H1 (cell line): ENCODE results near the gene CD72. TPM values are rescaled to one million over a fixed set of nuclear protein-coding genes. Genes with fewer than 3 reads are reported as not detected.

ENCODE experiments used
- CTCF ChIA-PET: fragments of 300-600 bp; sonication (Branson Sonifier 250); formaldehyde crosslinking; loops from one replicate; lab custom pipeline; 2021; ENCODE audit not compliant: partially characterized antibody; lab: Charles Lee
- POLR2A ChIA-PET: fragments of 300-600 bp; sonication (Branson Sonifier 250); formaldehyde crosslinking; loops from one replicate; lab custom pipeline; 2021; ENCODE audit warnings: inconsistent platforms; ENCODE audit not compliant: partially characterized antibody; lab: Charles Lee
- DNase-seq, 2 experiments: peaks; one replicate each; pipeline versions ENCODE4 v3.0.0 to v3.0.0-alpha.2; 2010 to 2022; ENCODE audit warnings: low spot score in 2 of 2, low read depth in 1 of 2, mixed read lengths in 1 of 2
- FAIRE-seq: peaks from 2 replicates; lab custom pipeline; 2011; peaks lifted over from hg19 to GRCh38; lab: Jason Lieb, UNC
- H2AFZ ChIP-seq: 2 replicates; pipeline ENCODE4 v1.8.1; 2012; ENCODE audit warnings: low read length, inconsistent platforms
- H2AK5ac ChIP-seq: 2 replicates; pipeline ENCODE4 v1.6.1; 2013; ENCODE audit warnings: low read depth, low read length
- H2BK120ac ChIP-seq: replicated peaks from 2 replicates; pipeline ENCODE3; 2013; ENCODE audit warnings: low read depth, low read length, inconsistent platforms
- H2BK12ac ChIP-seq: 2 replicates; pipeline ENCODE4 v1.6.1; 2013; ENCODE audit warnings: low read depth, low read length
- H2BK15ac ChIP-seq: 2 replicates; pipeline ENCODE4 v1.6.1; 2013; ENCODE audit warnings: low read length
- H2BK20ac ChIP-seq: 2 replicates; pipeline ENCODE4 v1.6.1; 2013; ENCODE audit warnings: low read length
- H2BK5ac ChIP-seq: 2 replicates; pipeline ENCODE4 v1.6.1; 2013; ENCODE audit warnings: low read depth, low read length
- H3K14ac ChIP-seq: 2 replicates; pipeline ENCODE4 v1.6.1; 2013; ENCODE audit warnings: inconsistent platforms; ENCODE audit not compliant: insufficient read length
- H3K18ac ChIP-seq: 2 replicates; pipeline ENCODE4 v1.6.1; 2013; ENCODE audit warnings: low read length; ENCODE audit errors: extremely low read depth
- H3K23ac ChIP-seq: 2 replicates; pipeline ENCODE4 v1.6.1; 2013; ENCODE audit warnings: inconsistent platforms; ENCODE audit not compliant: insufficient read length
- H3K23me2 ChIP-seq: 2 replicates; pipeline ENCODE4 v1.6.1; 2013; ENCODE audit warnings: low read depth, low read length
- H3K27ac ChIP-seq: 2 replicates; pipeline ENCODE4 v1.6.1; 2011; ENCODE audit warnings: low read depth, low read length, inconsistent platforms
- H3K27me3 ChIP-seq, 4 experiments: replicated peaks in 1 of 4; 1 replicate in 1 of 4; 2 replicates in 3 of 4; pipeline versions ENCODE4 v1.6.1 to v1.8.1; 2011 to 2013; ENCODE audit warnings: low read length in 3 of 4, mild to moderate bottlenecking in 3 of 4, inconsistent platforms in 2 of 4, mixed read lengths in 2 of 4, moderate library complexity in 1 of 4; ENCODE audit not compliant: control insufficient read depth in 3 of 4, insufficient read depth in 3 of 4; ENCODE audit errors: extremely low read depth in 1 of 4
- H3K36me3 ChIP-seq, 4 experiments: 2 replicates each; pipeline versions ENCODE4 v1.6.1 to v1.8.1; 2011 to 2013; ENCODE audit warnings: mild to moderate bottlenecking in 4 of 4, low read length in 3 of 4, moderate library complexity in 2 of 4, control low read depth in 1 of 4, inconsistent platforms in 1 of 4; ENCODE audit not compliant: insufficient read depth in 4 of 4, control insufficient read depth in 2 of 4
- H3K4ac ChIP-seq: replicated peaks from 2 replicates; pipeline ENCODE3; 2013; ENCODE audit warnings: low read length, low read depth, mixed read lengths, inconsistent platforms; ENCODE audit not compliant: insufficient read length
- H3K4me1 ChIP-seq, 4 experiments: replicated peaks in 1 of 4; 1 replicate in 1 of 4; 2 replicates in 3 of 4; pipeline versions ENCODE4 v1.6.1 to v1.8.1; 2011 to 2013; ENCODE audit warnings: low read length in 3 of 4, inconsistent platforms in 2 of 4, mixed read lengths in 1 of 4; ENCODE audit not compliant: insufficient read depth in 4 of 4, control insufficient read depth in 3 of 4
- H3K4me2 ChIP-seq, 2 experiments: 2 replicates each; pipeline versions ENCODE4 v1.6.1 to v1.8.1; 2011 to 2013; ENCODE audit warnings: low read depth in 2 of 2, low read length in 2 of 2, control low read depth in 1 of 2, inconsistent platforms in 1 of 2, mild to moderate bottlenecking in 1 of 2; ENCODE audit not compliant: insufficient read depth in 1 of 2
- H3K4me3 ChIP-seq, 4 experiments: fragments of 200-600, 300-600 bp in 1 of 4; sonication (generic), shearing (Covaris generic), sonication (Bioruptor Twin) in 1 of 4; 2 replicates each; pipeline versions ENCODE4 v1.5.1 to v1.8.1; 2011 to 2016; ENCODE audit warnings: low read length in 4 of 4, low read depth in 3 of 4, control low read depth in 2 of 4, inconsistent platforms in 2 of 4, mild to moderate bottlenecking in 2 of 4, mixed read lengths in 1 of 4, moderate library complexity in 1 of 4; ENCODE audit not compliant: insufficient read depth in 2 of 4; ENCODE audit errors: extremely low read depth in 1 of 4
- H3K56ac ChIP-seq: replicated peaks from 2 replicates; pipeline ENCODE3; 2013; ENCODE audit warnings: low read depth, mild to moderate bottlenecking, mixed read lengths, low read length, inconsistent platforms; ENCODE audit not compliant: insufficient read length
- H3K79me1 ChIP-seq: 2 replicates; pipeline ENCODE4 v1.6.1; 2013; ENCODE audit warnings: low read depth, low read length, control low read depth
- H3K79me2 ChIP-seq, 2 experiments: 2 replicates each; pipeline versions ENCODE4 v1.6.1 to v1.8.1; 2012 to 2013; ENCODE audit warnings: low read length in 2 of 2, mild to moderate bottlenecking in 2 of 2, inconsistent platforms in 1 of 2; ENCODE audit not compliant: insufficient read depth in 2 of 2, control insufficient read depth in 1 of 2
- H3K9ac ChIP-seq, 4 experiments: replicated peaks in 1 of 4; 1 replicate in 1 of 4; 2 replicates in 3 of 4; pipeline versions ENCODE4 v1.6.1 to v1.8.1; 2011 to 2013; ENCODE audit warnings: low read depth in 3 of 4, low read length in 3 of 4, control low read depth in 2 of 4, mild to moderate bottlenecking in 2 of 4, moderate library complexity in 2 of 4, inconsistent platforms in 1 of 4; ENCODE audit errors: extremely low read depth in 1 of 4
- H3K9me3 ChIP-seq, 2 experiments: 2 replicates each; pipeline versions ENCODE4 v1.6.1 to v1.8.1; 2012 to 2013; ENCODE audit warnings: mild to moderate bottlenecking in 2 of 2, moderate library complexity in 2 of 2, control low read depth in 1 of 2, inconsistent platforms in 1 of 2, low read depth in 1 of 2, low read length in 1 of 2, mixed read lengths in 1 of 2; ENCODE audit not compliant: insufficient read depth in 2 of 2
- H4K20me1 ChIP-seq, 2 experiments: replicated peaks in 1 of 2; 2 replicates each; pipeline versions ENCODE3 to v1.8.1; 2011 to 2013; ENCODE audit warnings: inconsistent platforms in 2 of 2, low read length in 2 of 2, mild to moderate bottlenecking in 1 of 2; ENCODE audit not compliant: insufficient read depth in 2 of 2, control insufficient read depth in 1 of 2
- H4K5ac ChIP-seq: 2 replicates; pipeline ENCODE4 v1.6.1; 2013; ENCODE audit warnings: low read length, low read depth, mixed read lengths, inconsistent platforms; ENCODE audit not compliant: insufficient read length
- H4K8ac ChIP-seq: 2 replicates; pipeline ENCODE4 v1.8.0; 2013; ENCODE audit warnings: mild to moderate bottlenecking, moderate library complexity, low read length, inconsistent platforms; ENCODE audit not compliant: insufficient read depth; ENCODE audit errors: extremely low read depth
- H4K91ac ChIP-seq: replicated peaks from 2 replicates; pipeline ENCODE3; 2013; ENCODE audit warnings: low read length, mixed read lengths, inconsistent platforms; ENCODE audit not compliant: insufficient read length
- FOSL1 ChIP-seq: IDR thresholded peaks from 2 replicates; pipeline ENCODE4 v1.6.1; 2011; ENCODE audit warnings: mild to moderate bottlenecking, low read depth, low read length, moderate library complexity; ENCODE audit not compliant: insufficient read depth
- WGBS, 2 experiments: shearing (Covaris generic) in 1 of 2; methylation state at CpG; one replicate each; pipeline versions ENCODE4 v1.1.6 to v1.1.7; 2013 to 2015; ENCODE audit warnings: low lambda C conversion rate in 2 of 2, mixed read lengths in 2 of 2, inconsistent platforms in 1 of 2, low coverage in 1 of 2, missing lambda C conversion rate in 1 of 2; ENCODE audit not compliant: insufficient replicate concordance in 2 of 2, insufficient coverage in 1 of 2, insufficient read length in 1 of 2; ENCODE audit errors: extremely low coverage in 1 of 2, missing lambda C conversion rate in 1 of 2; 5-methylcytosine and 5-hydroxymethylcytosine counted together
- long read RNA-seq, 2 experiments: library from RNA in 1 of 2; library from capped mRNA in 1 of 2; stranded (forward); transcript quantifications; one replicate each; pipeline ENCODE4 v2.0.0, GENCODE V29; 2021; ENCODE audit warnings: inconsistent platforms in 1 of 2
- polyA minus RNA-seq, 3 experiments: library from RNA; depleted of rRNA, polyadenylated mRNA; stranded (reverse); fragments of >200 nt; gene quantifications; 1 replicate in 2 of 3; 2 replicates in 1 of 3; pipeline ENCODE4 v1.2.3, GENCODE V29; 2011
- polyA plus RNA-seq, 7 experiments: library from polyadenylated mRNA; depleted of rRNA in 3 of 7; stranded (reverse) in 5 of 7; unstranded in 2 of 7; fragments of >200 nt in 5 of 7; fragments of 200-250 nt in 2 of 7; gene quantifications; 1 replicate in 5 of 7; 2 replicates in 1 of 7; 4 replicates in 1 of 7; pipeline versions ENCODE4 v1.2.1 to v1.2.3, GENCODE V29; 2011 to 2013; ENCODE audit warnings: missing spikeins in 2 of 7, mixed read lengths in 2 of 7
- total RNA-seq: library from RNA; stranded (reverse); fragmentation: NEBNext Ultra II Directional; extraction: Animal tissue kit (Norgen Biotek cat#: 25700); gene quantifications from 2 replicates; pipeline ENCODE4 v1.2.1, GENCODE V29; 2021

The CD72 gene, protein sequence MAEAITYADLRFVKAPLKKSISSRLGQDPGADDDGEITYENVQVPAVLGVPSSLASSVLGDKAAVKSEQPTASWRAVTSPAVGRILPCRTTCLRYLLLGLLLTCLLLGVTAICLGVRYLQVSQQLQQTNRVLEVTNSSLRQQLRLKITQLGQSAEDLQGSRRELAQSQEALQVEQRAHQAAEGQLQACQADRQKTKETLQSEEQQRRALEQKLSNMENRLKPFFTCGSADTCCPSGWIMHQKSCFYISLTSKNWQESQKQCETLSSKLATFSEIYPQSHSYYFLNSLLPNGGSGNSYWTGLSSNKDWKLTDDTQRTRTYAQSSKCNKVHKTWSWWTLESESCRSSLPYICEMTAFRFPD
- total RNA-seq, result 4.0 and 4.5 TPM in 2 replicates
- 4.5 and 4.9 TPM in 2 replicates for polyA plus RNA-seq (2011; rRNA removed)
- 5.5 TPM for polyA plus RNA-seq (2011; cell fraction: cytosol; rRNA removed)
- polyA plus RNA-seq (2011; cell fraction: nucleus; rRNA removed), result 8.2 TPM
- polyA plus RNA-seq (2012, experiment 1 of 2), result 2.7 to 4.9 TPM (median 4.2 TPM) in 4 replicates
- polyA plus RNA-seq (2012, experiment 2 of 2), result 3.2 TPM
- polyA plus RNA-seq (2013, experiment 1 of 2), result 4.1 TPM
- polyA plus RNA-seq (2013, experiment 2 of 2), result 3.0 TPM
- polyA minus RNA-seq (2011; rRNA and poly(A)+ RNA removed), result 2.7 and 3.9 TPM in 2 replicates
- polyA minus RNA-seq (2011; cell fraction: cytosol; rRNA and poly(A)+ RNA removed), result 2.5 TPM
- polyA minus RNA-seq (2011; cell fraction: nucleus; rRNA and poly(A)+ RNA removed), result 3.0 TPM
- long read RNA-seq, experiment 1, partial matches to known transcripts, result 2 of 3 reads
- long read RNA-seq, experiment 1, other reads (novel, unspliced or antisense), result 1 of 3 reads
- long read RNA-seq, experiment 2, result 0 reads

DNA sequence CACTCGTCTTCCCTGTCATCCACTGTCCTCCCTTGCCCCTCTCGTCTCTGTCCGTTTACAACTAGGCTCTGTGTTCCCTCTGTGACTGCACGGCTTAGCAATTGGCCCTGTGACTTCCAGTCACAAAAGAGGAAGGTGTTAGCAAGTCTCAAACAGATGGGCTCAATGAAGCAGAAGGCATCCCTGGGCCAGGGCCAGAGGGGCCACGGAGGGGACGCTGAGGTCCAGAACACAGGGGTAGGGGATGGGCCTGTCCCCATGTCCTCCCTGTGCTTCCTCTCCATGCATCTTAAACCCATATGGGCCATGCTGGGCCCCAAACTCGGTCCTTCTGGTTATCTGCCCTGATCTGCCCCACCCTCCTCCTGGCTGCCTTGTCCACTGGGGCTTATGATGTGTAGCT, at the start of gene CD72:
CD72 (minus strand) TSS at position 89 of the 403 bp plus-strand sequence. CDS start 110 bp downstream, outside the sequence.
- H3K4me3 ChIP-seq, result peak within 1 kb of the TSS; percentile 44 to 69 (median 50)
- H4K91ac ChIP-seq, result peak within 1 kb of the TSS; percentile 66
- no peak within 1 kb of the TSS for H2AK5ac ChIP-seq
- no peak within 1 kb of the TSS for H4K5ac ChIP-seq
- no peaks in the 10 kb centered on the region for H3K36me3 ChIP-seq
- DNase-seq (no peak), FAIRE-seq (no peak)
- no peaks in the 10 kb centered on the region for H3K9me3 ChIP-seq
- ChIA-PET POLR2A (interaction anchor here (0.9 to 1.1 kb wide), 2 partner anchors 30 to 33 kb away, joined by 3 read pairs; partner anchors contain the start of gene SIT1), CTCF (interaction anchor here (0.8 to 5.2 kb wide), 5 partner anchors 14 to 137 kb away, joined by 3 to 31 read pairs (median 5); partner anchors contain the start of genes ARHGEF39, SIT1 and TESK1)
- WGBS, 2 experiments, result 85% methylated on average over 7 of the region's 7 CpGs; no CpG with 5 or more reads in 1 of the 2 experiments
- H4K20me1 ChIP-seq, result no peaks in the 10 kb centered on the region
- peak within 1 kb of the TSS; percentile 54 for H2BK12ac ChIP-seq
- no peak within 1 kb of the TSS for H3K14ac ChIP-seq
- H3K23ac ChIP-seq, result no peak within 1 kb of the TSS
- peak within 1 kb of the TSS; percentile 74 to 77 for H3K4me2 ChIP-seq
- TF ChIP-seq FOSL1, result no peak
- H3K4ac ChIP-seq, result no peak within 1 kb of the TSS
- H2BK120ac ChIP-seq, result no peak within 1 kb of the TSS
- H4K8ac ChIP-seq, result peak within 1 kb of the TSS; percentile 94; the same call in 1 of the 2 replicates
- no peaks in the 10 kb centered on the region for H3K79me1 ChIP-seq
- peaks cover 9% of the 10 kb centered on the region for H3K23me2 ChIP-seq
- H2BK20ac ChIP-seq, result no peak within 1 kb of the TSS
- peak within 1 kb of the TSS; percentile 61; the same call in 1 of the 2 replicates for H3K18ac ChIP-seq
- peak within 1 kb of the TSS; percentile 99 for H2AFZ ChIP-seq
- peaks cover 0 to 18% (median 14%) of the 10 kb centered on the region in 4 experiments; a peak in 4 of 7 replicates for H3K27me3 ChIP-seq
- no peak within 1 kb of the TSS for H2BK15ac ChIP-seq
- H3K9ac ChIP-seq, result peak within 1 kb of the TSS in 2 of 4 experiments; percentile 3 to 44; a peak in 4 of 7 replicates
- H3K56ac ChIP-seq, result peak within 1 kb of the TSS; percentile 32
- H3K79me2 ChIP-seq, result no peaks in the 10 kb centered on the region
- peaks cover 0 to 9% (median 5%) of the 10 kb centered on the region in 4 experiments; a peak in 4 of 7 replicates for H3K4me1 ChIP-seq
- no peak within 1 kb of the TSS for H3K27ac ChIP-seq
- peak within 1 kb of the TSS; percentile 18; the same call in 1 of the 2 replicates for H2BK5ac ChIP-seq
